DMS53 treated with DMSO at 0.1 percent for 48 hours (cell line): ENCODE results near the gene COMMD1.
A peak's percentile ranks its signal among the peaks of the same experiment; 100 is the strongest.

Experiments used
- DNase-seq: peaks from one replicate; lab custom pipeline; 2025; ENCODE audit not compliant: unreplicated experiment; lab: John Stamatoyannopoulos, UW

The COMMD1 gene

DNA sequence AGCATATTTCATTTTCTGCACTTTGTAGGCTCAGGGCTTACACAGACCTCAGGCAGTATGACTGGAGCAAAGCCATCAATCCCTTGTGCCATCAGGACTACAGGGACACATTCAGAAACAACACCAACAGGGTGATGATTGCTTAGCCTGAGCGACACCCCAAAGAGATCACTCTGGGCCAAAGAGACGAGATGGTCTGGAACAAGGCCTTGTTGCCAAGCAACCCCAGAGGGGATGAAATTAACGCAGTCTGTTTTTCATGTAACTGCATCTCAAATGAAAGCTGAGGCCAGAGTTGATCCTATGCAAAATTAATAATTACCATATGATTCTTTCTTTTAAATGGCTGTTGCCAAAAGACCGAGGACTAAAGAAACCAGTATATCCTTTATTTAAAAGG lies 270.3 kb downstream of the COMMD1 start:
- no peak for DNase-seq

DNA sequence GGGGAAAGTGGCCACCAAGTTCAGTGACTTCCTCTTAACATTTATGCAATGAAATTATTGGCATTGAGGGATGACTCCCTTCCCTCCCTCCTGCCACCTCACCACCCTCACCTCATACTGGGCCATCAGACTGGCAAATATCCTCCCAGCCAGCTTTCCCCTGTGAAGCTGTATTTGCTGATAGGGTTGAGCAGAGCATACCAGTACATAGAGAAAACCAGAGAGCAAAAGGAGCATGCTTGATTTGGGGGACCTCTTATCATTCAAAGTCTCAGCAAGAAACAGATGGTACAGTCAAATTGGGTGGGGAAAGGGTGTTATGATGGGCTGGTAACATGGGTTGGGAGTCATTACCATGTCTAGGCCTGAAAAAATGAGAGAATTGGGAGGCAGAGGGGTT lies 271.3 kb downstream of the COMMD1 start:
- no peak for DNase-seq

DNA sequence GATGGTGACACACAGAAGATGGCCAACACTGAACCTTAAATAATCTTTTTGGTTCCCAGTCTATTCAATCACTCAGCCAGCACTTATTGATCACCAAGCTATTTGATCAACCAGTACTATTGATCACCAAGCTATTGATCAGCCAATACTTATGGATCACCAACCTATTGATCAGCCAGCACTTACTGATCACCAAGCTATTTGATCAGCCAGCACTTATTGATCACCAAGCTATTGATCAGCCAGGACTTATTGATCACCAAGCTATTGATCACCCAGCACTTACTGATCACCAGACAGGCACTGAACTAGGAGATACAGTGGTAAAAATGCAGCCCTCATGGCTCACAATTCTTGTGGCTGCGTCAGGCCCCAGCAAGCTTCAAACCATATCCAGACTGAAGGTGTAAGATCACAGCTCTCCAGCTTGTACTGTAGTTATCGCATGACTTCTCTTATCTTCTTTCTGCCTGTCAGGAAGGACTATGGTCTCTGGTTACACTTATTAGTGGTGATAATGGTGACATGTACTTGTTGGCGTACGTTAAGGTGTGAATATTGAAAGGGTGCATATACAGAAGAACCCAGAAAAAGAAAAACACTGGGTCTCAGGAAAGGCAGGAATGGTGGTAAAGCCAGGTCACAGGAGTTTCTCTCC lies 272.0 kb downstream of the COMMD1 start:
- no peak for DNase-seq

DNA sequence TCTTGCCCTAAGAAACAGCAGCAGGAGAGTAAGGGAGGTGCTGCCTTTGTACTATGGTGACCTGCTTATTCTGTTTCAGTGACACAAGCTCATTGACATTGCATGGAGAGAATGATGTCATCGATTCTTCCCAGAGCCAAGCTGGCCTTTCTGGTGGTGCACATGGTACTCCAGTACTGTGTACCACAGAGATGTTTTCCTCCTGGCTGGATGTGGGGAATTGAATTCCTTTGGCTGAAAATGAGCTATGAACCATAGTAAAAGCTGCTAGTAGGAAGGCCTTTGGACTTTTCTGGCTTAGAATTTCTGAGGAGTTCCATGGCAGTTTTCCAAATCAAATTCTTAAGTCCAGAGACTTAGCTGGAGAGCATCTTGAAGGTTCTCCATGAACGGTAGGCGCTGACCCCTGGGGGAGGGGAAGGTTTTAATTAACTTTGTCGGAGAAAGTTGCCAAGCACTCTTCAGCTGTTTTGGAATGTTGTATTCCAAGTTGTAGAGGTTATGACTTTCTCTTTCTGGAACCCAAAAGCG lies 273.3 kb downstream of the COMMD1 start:
- peak; percentile 13 for DNase-seq

DNA sequence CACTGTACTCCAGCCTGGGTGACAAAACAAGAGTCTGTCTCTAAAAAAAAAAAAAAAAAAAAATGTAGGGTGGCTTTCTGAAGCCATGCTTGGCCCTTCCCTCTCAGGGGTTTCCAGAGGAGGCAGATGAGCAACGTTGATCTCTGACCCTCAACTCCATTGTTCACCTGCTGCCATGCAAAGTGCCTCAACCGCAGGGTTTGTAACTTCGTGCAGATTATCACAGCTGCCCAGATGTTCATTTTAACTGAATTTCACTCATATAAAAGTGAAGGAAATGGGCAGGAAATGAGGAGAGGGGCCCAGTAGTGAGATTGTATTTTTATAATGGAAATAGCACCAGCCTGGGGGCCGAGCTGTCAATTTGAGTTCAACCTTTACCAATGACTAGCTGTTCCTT lies 275.5 kb downstream of the COMMD1 start:
- no peak for DNase-seq

DNA sequence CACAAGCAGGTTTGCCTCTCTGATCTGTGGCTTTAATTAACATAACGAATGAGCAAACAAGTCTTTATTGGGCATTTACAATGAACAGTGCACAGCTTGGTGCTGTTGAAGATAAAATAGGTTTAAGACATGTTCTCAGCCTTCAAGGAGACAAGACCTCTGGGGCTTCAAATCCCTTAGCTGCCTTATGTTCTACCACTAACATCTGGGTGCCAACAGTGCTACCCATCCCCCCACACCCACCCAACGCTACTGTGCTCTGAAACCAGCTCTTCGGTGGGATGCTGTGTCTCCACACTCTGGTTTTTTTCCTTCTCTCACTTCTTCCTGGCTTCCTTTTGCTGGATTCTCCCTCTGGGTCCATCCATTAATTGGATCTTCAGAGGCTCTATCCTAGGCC lies 276.4 kb downstream of the COMMD1 start:
- no peak for DNase-seq

DNA sequence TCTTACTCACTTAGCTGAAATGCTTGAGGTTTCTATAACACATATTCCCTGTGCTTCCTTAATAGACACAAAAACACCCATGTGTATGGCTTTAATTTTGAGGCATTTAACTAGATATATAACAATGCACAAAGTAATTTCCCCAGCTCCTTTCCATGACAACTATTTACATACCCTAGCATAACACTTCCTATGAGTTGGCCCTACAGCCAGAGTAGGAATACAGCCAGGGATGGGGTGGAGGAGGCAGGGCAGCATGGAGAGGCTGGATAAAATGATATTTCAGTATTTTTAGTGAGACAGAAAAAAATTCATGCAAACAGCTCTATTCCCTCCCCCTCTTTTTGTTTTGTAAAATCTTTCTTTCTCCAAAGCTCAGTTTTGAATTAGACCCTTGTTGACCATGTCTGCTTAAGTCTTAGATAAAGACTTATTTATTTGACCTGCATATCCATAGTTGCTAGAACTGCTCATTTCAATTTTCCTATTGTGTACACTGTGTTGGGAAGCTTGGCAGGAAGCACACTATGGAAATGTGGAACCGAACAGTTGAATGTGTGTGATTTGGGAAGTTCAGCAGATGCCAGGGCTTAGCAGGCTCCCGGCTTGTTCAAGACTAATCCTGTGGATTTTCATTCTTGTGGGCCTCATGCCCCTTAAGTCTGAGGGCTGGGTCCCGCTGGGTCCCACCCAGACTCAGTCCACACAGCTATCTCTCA lies 279.2 kb downstream of the COMMD1 start:
- DNase-seq, result no peak
